Gastroesophageal sphincter (tissue), 3 donors: ENCODE results near the gene MND1.

Experiments used
- EP300 ChIP-seq: sonication (generic); formaldehyde crosslinking; IDR thresholded peaks from one replicate; pipeline ENCODE4 v1.6.1; 2017; ENCODE audit warnings: antibody characterized with exemption, mild to moderate bottlenecking
- POLR2A ChIP-seq, 2 donors: fragments of 450-650 bp; IDR thresholded peaks; one replicate each; pipeline ENCODE4 v1.6.1; 2017; ENCODE audit warnings: antibody characterized with exemption in 2 of 2, mild to moderate bottlenecking in 2 of 2, moderate library complexity in 1 of 2
- TF ChIP-seq, protein P1 (sequence below), 4 experiments: fragments of 200-600 bp in 2 of 4; fragments of 450-650 bp in 2 of 4; sonication (generic) in 1 of 4; IDR thresholded peaks; one replicate each; pipeline ENCODE4 v1.5.1; 2017 to 2019; ENCODE audit warnings: antibody characterized with exemption in 4 of 4, mild to moderate bottlenecking in 2 of 4, moderate library complexity in 2 of 4

DNA sequence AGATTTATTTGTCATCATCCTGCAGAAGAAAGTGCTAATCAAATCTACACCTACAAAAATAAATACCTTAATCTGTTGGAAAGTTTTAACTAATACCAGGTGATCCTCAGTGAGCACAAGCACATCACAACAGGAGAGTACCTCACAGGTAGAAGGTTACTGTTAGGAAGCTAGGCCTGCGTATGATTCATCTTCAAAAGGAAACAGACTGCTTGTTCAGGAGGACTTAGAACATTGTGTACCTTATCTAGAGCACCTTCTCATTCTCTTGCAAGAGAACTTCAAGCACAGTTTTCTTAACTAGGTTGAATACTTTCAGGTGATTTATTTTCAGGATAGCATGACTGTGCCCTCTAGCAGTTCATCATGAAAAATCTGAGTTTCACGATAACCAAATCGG is 54.2 kb downstream of the MND1 start:
- TF ChIP-seq, protein P1, sequence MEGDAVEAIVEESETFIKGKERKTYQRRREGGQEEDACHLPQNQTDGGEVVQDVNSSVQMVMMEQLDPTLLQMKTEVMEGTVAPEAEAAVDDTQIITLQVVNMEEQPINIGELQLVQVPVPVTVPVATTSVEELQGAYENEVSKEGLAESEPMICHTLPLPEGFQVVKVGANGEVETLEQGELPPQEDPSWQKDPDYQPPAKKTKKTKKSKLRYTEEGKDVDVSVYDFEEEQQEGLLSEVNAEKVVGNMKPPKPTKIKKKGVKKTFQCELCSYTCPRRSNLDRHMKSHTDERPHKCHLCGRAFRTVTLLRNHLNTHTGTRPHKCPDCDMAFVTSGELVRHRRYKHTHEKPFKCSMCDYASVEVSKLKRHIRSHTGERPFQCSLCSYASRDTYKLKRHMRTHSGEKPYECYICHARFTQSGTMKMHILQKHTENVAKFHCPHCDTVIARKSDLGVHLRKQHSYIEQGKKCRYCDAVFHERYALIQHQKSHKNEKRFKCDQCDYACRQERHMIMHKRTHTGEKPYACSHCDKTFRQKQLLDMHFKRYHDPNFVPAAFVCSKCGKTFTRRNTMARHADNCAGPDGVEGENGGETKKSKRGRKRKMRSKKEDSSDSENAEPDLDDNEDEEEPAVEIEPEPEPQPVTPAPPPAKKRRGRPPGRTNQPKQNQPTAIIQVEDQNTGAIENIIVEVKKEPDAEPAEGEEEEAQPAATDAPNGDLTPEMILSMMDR (IDR thresholded peaks at IDR 0.05): no peak
- no peak for TF ChIP-seq POLR2A (IDR thresholded peaks at IDR 0.05)
- TF ChIP-seq EP300: no peak
